Breast epithelium (tissue), 3 donors: ENCODE measurements around the gene MRPL24.

ENCODE experiments used
- CTCF ChIP-seq, 3 donors: fragments of 450-650 bp; IDR thresholded peaks; one replicate each; pipeline ENCODE4 v1.5.1; 2016 to 2017; ENCODE audit warnings: antibody characterized with exemption in 3 of 3, mild to moderate bottlenecking in 3 of 3, moderate library complexity in 3 of 3
- POLR2AphosphoS5 ChIP-seq, 3 donors: sonication (generic); formaldehyde crosslinking; IDR thresholded peaks; one replicate each; pipeline ENCODE4 v1.6.1; 2017; ENCODE audit warnings: antibody characterized with exemption in 3 of 3

DNA sequence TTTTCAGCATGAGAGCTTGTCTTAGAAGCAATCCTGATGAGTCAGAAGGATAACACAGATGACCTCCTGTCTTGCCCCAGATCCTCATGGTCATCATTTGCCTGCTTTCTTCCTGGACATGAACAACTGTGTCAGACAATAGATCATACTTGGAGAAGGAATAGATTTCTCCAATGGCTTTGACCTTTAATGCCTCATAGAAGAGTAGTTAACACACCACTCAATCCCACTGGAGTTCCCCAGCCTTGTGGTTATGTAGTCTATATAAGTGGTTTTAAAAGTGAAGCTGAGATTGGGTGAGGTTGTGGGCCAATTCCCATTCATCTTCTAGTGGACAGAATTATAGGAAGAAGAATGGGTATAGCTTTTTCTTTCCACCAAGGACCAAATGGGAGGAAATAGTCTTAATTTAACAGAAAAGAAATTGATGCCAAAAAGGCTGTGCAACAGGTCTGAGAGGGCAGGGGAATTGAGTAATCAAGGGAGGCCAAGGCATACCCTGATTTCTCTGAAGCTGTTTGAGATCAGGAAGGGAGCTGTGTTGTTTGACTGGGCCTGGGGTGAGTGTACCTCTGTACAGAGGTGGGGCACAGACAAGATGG lies 40.8 kb upstream of the MRPL24 start:
- TF ChIP-seq POLR2AphosphoS5 (IDR thresholded peaks at IDR 0.05) (no peak), CTCF (IDR thresholded peaks at IDR 0.05) (no peak)
